ENCODE measurements around the gene LRRC32. TPM values are rescaled to one million over a fixed set of nuclear protein-coding genes. Genes with fewer than 3 reads are reported as not detected.

LRRC32 gene, protein sequence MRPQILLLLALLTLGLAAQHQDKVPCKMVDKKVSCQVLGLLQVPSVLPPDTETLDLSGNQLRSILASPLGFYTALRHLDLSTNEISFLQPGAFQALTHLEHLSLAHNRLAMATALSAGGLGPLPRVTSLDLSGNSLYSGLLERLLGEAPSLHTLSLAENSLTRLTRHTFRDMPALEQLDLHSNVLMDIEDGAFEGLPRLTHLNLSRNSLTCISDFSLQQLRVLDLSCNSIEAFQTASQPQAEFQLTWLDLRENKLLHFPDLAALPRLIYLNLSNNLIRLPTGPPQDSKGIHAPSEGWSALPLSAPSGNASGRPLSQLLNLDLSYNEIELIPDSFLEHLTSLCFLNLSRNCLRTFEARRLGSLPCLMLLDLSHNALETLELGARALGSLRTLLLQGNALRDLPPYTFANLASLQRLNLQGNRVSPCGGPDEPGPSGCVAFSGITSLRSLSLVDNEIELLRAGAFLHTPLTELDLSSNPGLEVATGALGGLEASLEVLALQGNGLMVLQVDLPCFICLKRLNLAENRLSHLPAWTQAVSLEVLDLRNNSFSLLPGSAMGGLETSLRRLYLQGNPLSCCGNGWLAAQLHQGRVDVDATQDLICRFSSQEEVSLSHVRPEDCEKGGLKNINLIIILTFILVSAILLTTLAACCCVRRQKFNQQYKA
- total RNA-seq: 129 and 139 TPM in 2 replicates

DNA sequence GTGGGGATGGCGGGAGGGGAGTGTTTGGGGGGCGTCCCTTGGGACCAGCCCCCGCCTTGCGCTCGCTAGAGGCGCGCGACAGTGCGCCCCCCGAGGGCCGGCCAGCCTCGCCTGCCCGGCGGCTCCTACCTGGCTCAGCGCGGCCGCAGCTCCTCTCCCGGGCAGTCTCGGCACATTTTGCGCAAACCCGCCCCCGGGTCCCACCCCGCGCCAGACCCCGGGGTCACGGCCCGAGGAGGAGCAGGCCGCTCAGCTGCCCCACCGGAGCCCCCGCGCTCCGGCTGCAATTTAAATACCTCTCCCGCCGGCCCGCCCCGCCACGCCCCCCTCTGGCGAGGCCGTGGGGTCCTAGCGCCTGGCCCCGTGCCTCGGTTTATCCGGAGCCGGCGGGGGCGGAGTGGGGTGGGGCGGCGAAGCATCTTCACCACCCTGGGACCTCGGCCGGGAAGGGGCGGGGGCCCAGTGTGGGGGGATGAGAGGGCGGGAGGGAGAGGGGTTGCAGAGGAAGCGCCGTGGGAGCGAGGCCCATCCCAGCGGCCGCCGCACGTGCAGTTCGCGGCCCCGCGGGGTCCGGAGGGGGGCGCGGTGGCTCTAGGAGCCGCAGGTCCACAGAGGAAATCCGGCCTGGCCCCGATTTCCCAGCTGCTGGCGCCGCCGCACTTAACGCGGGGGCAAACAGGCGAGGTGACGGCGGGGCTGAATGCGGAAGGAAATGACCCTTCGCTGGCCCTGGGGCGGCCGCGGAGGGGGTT is at the start of gene LRRC32:
TSS of gene LRRC32 (minus strand) at position 263 of the 752 bp plus-strand sequence. CDS start 4,793 bp downstream, outside the sequence.

Other genes starting within 250 kb of the LRRC32 start
- gene EMSY, start 225.7 kb downstream of the LRRC32 start, total RNA-seq: 20.1 and 25.9 TPM in 2 replicates
- 16.9 and 18.3 TPM in 2 replicates for gene TSKU, start 112.6 kb upstream of the LRRC32 start, total RNA-seq
- 25.6 and 43.5 TPM in 2 replicates for gene ACER3, start 190.2 kb upstream of the LRRC32 start, total RNA-seq